HG02973 (cell line): Measurements from ENCODE around the gene FBLL1.
"Not testable (repeated sequence)": the region's sequence is repeated elsewhere in the genome, so short reads cannot be mapped to it uniquely, and the experiment has no call there.

ENCODE experiments used
- ATAC-seq: cut with Tn5 transposase; IDR thresholded peaks from one replicate; pipeline ENCODE4 v1.9.1; 2021; ENCODE audit warnings: moderate library complexity; ENCODE audit not compliant: unreplicated experiment

Gene FBLL1

DNA sequence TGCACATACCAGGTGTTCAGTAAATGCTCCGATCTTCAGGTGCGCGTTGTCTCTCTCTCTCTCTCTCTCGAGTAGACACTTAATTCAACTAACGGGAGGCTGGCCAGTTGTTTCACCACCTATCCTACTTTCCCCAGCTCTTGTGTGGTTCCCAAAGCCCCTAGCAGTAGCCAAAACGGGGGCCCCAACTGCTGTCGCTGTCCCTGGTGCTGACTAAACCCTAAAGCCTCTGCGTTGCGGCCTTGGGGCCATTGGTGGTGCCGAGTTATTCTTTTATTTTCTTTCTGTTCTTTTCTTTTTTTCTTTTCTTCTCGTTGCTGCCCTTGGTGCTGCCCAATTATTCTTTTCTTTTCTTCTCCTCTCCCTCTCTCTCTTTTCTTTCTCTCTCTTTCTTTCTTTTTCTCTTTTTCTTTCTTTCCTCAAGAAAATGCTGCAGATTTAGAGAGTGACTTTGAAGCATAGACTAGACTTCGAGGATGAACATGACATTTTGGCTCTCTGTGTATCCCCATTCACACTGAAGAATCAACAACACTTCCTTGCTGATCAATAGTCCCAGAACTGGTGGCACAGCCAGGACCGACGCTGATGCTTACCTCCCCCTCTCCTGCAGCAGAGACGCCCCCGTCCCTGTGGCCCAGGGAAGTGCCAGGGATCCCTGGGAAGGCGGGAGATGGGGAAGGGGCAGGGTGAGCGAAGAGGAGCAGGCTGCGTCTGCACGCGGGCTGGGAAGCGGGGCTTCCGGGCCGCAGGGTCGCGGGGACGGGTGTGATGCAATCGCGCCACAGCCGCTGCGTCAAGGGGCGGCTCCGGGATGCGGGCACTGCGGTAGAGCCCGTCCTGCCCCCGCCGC lies at the start of gene FBLL1:
TSS of gene FBLL1 (plus strand) at position 785 of the 853 bp plus-strand sequence. CDS start 200 bp downstream, outside the sequence.
- ATAC-seq: no peak

DNA sequence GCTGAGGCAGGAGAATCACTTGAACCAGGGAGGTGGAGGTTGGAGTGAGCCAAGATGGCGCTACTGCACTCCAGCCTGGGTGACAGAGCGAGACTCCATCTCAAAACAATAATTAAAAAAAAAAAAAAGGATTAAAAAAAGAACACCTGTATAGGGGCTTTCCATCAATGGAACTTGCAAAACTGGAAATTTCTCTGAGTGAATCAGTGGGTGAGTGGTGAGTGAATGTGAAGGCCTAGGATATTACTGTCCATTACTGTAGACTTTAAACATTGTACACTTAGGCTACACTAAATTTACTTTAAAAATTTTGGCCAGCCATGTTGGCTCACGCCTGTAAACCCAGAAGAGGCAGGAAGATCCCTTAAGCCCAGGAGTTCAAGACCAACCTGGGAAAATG lies 48.5 kb upstream of the FBLL1 start:
- ATAC-seq: no peak

DNA sequence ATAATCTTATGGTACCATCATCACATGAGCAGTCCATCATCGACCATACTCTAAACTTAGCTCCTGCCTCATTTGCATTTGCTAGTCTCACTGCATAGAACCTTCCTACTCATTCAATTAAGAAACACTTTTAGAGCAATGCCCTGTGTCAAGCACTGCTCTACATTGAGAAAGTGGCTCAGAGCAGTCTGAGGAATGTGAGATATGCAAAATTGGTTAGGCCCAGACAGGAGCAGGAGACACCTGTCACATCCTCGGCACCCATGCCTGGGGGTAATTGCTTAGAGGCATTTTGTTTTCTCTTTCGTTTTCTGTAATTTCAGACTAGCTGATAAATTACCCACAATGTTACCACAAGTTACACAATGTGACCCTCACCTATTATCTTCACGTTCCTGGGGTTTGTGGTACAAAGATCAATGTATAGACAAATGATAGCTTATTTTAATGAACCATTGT lies 47.7 kb upstream of the FBLL1 start:
- peak; percentile 94 for ATAC-seq

DNA sequence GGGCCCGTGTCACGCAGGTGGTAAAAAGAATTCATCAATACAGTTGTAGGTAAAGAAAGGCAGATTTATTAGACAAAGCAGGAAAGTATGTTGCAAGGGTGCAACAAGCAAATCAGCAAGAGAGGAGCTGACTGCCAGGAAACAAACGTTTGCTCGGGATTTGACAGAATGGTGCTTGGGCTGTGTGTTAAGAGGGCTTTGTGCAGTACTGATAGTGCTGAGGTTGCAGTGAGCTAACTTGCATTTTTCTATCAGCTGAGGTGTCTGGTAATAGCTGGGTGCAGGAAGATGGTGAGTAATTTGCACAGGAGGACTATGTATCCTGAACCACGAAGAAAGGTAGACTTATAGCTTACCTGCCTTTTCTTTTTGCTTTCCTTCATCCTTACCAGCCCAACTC lies 46.7 kb upstream of the FBLL1 start:
- no peak for ATAC-seq

DNA sequence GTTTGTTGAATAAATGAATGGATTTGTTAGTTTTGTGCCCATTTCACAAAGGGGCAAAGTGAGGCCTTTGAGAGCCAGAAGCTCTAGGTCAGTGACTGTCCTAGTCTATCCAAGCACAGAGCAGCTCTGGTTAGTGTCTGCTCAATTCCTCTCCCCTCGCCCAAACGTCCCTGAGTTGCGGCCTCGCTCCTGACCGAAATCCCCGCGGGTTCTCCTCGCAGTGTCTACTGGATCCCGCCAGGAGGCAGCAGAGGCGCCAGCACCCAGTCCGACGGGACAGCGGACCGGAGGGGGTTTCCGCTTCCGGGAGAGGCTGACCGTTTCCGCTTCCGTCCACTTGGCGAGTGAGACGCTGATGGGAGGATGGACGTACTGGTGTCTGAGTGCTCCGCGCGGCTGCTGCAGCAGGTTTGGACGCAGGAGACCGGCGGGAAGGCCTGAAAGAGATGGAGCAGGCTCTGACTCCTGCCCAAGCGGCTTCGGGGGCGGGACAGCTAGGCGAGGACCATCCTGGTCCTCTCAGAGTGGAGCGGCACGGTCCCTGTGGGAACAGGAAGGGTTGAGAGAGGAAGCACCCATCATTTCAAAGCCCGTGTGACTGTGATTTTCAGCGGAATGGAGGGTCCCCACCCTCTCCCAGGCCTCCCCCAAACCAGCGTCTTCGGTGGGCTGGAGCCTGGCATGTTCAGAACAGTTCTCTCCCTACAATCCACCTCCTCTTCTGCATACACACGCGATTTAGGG lies 42.8 kb upstream of the FBLL1 start, which contains the start of gene RARS1:
TSS of gene RARS1 (plus strand) at position 336 of the 744 bp plus-strand sequence. CDS start at position 364, 28 bp downstream.
- ATAC-seq: peak; percentile 76

DNA sequence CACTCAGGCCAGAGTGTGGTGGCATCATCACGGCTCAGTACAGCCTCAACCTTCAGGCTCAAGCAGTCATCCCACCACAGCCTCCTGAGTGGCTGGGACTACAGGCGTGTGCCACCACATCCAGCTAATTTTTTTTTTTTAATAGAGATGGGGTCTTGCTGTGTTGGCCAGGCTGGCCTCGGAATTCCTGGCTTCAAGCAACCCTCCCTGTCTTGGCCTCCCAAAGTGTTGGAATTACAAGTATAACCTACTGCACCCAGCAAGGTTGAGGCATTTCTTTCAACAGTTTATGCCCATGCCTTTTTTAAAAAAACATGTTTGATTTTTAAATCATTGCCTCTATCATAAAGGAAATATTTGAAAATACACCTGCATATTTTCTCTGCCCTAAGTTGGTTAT lies 40.0 kb upstream of the FBLL1 start:
- ATAC-seq: no peak

DNA sequence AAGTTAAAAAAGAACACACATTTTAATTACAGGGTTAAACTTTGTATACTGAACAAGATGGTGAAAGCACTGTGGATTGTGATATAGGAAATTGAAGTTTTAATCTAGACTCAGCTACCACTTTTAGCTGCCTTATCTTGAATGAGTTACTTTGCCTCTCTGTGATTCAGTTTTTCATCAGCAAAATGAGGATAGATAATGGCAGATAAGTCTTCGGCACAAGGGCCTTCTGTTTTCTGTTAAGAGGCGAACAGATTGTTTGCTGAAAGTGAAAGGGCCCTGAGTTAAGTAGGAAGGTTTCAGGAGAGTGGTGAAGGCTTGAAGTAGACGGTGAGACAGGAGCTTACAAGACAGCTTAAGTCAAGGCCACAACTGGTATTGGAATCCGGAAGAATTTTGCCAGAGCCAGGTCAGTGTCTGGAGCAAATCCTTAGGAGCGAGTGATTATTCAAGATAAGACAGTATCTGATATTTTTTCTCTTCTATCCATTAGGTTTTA lies 35.0 kb upstream of the FBLL1 start:
- ATAC-seq: no peak

DNA sequence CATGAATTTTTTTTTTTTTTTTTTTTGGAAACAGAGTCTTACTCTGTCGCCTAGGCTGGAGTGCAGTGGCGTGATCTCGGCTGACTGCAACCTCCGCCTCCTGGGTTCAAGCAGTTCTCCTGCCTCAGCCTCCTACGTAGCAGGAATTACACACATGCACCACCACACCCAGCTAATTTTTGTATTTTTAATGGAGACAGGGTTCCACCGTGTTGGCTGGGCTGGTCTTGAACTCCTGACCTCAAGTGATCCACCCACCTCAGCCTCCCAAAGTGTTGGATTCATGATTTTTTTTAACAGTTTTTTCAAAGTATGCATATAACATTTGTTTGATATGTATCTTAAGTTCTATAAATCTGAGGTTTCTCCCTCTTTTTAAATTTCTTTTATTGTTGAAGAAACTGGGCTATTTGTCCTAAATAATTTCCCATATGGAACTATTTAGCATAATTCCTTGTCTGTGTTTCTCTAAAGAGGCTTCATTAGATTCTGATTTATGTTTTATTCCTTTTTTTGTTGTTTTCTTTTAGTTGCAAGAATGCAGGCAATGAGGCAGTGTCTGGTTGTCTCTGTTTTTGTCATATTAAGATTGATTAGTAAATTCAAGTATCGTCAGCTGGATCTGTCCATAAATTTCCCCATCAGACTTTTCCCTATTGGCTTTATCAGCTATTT lies 26.4 kb upstream of the FBLL1 start:
- ATAC-seq: no peak

DNA sequence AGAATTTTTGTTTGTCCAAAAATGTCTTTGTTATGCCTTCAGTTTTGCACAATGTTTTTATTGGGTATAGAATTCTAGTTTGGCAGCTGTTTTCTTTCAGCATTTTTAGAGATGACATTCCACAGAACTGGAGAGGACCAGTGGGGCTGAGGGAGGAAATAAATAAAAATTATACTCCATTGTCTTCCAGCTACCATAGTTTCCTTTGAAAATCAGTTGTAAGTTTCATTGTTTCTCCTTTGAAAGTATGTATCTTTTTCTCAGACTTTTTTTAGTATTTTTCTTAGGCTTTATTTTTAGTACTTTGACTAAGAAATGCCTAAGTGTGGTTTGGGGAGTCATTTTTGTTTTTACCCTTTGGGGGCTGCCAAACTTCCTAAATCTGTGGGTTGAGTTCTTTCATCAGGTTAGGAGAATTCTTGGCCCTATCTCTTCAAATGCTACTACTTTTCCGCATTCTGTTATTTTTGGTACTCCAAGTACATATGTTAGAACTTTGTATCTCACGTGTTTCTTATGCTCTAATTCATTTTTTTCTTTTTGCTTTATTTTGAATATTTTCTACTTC lies 15.2 kb upstream of the FBLL1 start:
- ATAC-seq: no peak

DNA sequence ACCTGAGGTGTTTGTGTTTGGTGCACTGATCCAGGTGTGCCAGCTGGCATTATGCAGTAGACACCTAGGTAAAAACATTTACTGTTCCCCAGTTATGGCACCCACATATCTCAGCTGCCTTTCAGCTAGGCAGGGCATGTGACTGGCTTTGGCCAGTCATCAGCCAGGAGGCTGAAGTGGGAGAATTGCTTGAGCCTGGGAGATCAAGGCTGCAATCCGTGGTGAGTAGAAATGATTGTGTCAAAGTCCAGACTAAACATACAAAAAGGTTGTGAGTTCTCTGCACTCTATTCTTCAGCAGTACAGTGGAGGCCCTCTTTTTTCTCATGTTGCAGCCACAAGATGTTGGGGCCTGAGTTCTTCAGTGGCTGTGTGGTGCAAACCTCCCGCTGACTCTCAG lies 3.2 kb upstream of the FBLL1 start:
- ATAC-seq: no peak

DNA sequence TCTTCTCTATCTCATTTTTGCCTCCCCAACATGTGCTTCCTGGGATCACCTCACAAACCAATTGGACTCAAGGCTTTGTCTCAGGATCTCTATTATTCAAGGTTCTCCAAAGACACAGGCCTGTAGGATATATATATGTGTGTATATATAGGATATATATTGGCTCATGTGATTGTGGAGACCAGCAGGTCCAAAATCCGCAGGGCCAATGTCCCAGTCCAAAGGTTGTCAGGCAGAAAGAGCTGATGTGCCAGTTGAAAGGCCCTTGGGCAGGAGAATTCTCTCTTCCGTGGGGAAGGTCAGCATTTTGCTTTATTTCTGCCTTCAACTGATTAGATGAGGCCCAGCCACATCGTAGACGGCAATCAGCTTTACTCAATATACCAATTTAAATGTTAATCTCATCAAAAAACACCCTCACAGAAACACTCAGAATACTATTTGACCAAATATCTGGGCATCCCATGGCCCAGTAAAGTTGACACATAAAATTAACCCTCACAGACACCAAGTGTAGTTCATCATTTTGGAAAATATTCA lies 1.3 kb upstream of the FBLL1 start:
- ATAC-seq: no peak

DNA sequence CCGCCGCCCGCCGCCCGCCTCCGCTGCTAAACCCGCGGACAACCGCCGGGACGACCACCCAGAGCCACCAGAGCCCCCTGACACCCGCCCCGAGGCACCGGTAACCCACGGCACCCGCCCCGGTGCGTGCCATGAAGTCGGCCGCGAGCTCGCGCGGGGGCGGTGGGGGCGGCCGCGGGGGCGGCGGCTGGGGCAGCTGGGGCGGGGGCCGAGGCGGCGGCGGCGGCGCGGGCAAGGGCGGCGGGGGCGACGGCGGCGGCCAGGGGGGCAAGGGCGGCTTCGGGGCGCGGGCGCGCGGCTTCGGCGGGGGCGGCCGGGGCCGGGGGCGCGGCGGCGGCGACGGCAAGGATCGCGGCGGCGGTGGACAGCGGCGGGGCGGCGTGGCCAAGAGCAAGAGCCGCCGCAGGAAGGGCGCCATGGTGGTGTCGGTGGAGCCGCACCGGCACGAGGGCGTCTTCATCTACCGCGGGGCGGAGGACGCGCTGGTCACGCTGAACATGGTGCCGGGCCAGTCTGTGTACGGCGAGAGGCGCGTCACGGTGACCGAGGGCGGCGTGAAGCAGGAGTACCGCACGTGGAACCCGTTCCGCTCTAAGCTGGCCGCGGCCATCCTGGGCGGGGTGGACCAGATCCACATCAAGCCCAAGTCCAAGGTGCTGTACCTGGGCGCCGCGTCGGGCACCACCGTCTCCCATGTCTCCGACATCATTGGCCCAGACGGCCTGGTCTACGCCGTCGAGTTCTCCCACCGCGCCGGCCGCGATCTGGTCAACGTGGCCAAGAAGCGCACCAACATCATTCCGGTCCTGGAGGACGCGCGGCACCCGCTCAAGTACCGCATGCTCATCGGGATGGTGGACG lies 499 bp downstream of the FBLL1 start:
- ATAC-seq: no peak

DNA sequence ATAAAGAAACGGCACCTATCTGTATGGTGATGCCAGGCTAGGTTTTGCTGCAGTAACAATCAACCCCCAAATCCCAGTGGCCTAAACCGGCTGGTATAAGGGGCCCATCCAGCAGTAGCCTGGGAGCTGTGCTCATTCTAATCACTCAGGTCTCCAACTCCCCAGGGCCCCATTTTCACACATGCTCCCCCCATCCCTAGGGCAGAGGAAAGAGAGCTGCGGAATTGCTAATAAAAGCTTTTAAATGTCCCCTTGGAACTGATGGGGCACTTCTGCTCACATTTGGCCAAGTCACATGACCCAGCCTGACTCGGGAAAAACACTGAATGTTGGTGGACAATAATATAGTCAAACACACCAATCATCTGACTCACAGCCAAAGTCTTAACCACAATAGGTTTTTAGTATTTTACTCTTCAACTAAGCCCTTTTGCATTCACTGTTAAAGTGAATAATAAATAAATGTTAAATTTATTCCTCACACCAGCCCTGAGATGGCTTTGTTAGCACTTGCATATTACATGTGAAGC lies 1.6 kb downstream of the FBLL1 start:
- no peak for ATAC-seq

DNA sequence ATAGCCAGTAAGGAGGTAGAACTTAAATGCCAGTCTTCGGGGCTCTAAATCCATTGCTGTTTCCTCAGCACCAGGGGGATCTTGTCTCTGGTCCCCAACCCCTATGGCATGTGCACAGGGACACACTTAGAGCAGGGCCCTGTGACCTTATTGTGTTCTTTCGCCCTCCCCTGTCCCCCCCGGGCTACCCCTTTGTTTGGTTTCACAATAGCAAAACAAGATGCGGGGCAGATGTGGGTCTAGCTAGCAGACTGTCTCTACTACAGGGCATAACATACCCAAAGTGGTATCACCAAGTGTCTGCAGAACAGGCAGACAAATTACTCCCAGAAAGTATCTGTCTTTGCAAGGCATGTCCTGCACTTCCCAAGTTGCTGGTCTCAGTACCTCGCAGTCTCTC lies 2.1 kb downstream of the FBLL1 start:
- no peak for ATAC-seq

DNA sequence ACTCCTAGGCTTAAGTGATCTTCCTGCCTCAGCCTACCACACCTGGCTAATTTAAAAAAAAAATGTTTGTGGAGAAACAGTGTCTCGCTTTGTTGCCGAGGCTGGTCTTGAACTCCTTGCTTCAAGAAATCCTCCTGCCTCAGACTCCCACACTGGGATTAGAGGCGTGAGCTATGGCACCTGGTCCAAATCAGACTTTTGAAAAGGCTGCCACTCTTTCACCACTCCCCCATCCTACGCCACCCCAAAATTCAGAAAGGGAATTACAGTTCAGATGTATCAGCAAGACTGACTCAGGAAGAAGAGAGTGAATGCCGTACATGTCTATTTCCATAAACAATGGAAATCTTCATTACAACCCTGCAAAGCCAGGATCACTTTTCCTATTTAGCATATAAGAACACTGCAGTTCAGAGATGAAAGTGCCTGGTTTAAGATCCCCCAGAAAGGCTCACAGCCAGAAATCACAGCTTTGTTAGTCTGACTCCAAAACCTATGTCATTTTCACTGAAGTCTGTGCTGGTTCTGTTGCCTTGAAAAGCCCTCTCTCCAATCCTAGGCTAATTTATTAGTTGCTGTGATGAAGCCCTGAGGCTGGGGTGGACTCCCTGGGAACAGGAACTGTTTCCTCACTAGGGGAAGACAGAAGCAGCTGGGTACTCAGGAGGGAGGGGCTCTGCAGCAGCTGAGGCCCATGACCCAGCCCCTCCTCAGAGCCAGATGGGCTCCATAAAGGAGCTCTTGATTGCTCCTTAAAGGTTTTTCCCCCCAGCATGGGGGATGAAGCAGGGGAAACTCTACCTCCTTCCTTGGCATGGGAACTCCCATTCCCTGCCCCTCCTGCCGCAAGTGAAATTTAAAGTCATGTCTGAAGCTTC lies 3.1 kb downstream of the FBLL1 start:
- no peak for ATAC-seq

DNA sequence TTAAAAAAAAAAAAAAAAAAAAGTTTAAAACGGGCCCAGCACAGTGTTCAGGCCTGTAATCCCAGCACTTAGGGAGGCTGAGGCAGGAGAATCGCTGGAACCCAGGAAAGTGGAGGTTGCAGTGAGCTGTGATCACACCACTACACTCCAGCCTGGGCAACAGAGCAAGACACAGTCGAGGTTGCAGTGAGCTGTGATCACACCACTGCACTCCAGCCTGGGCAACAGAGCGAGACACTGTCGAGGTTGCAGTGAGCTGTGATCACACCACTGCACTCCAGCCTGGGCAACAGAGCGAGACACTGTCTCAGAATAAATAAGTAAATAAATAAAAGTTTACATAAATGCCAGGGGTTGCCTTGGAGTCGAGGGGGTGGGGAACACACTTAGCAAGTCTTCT lies 5.2 kb downstream of the FBLL1 start:
- not testable (repeated sequence) for ATAC-seq

DNA sequence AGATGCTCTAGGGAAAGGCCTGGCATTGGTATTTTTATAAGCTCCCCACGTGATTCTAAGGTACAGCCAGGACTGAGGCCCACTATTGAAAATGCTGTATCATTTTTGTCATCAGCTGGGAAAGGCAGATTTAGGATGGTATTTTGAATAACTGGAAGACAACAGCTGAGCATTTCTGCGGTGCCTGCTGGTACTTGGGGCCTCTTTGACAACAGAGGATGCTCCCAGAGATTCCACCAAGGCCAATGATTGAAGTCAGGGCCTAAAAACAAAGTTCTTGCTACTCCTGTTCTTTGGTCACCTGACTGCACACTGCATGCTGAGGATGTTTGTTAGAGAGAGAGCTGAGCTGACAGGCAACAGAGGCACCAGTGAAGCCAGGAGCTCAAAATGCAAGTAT lies 8.1 kb downstream of the FBLL1 start:
- no peak for ATAC-seq

DNA sequence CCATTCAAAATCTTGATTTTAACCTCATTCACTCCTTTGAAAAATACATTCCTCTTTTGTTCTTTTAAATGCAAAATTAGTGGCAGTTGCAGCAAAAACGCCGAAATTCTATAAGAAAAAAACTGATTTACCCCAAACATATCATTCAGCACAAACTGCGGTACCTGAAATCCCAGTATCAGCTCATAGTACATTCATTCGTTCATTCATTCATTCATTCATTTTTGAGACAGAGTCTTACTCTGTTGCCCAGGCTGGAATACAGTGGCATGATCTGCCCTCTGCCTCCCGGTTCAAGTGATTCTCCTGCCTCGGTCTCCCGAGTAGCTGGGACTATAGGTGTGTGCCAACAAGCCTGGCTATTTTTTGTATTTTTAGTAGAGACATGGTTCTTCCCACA lies 20.4 kb downstream of the FBLL1 start:
- no peak for ATAC-seq
